ENCODE results near the gene MOV10. TPM values are rescaled to one million over a fixed set of nuclear protein-coding genes. Genes with fewer than 3 reads are reported as not detected.

The MOV10 gene
- total and polyA plus RNA-seq, 9 of the 15 experiments (the other 6 are each of a cell fraction or from before 2014, with no cell fraction given), result 16.7 to 105 (median 49.5) TPM

DNA sequence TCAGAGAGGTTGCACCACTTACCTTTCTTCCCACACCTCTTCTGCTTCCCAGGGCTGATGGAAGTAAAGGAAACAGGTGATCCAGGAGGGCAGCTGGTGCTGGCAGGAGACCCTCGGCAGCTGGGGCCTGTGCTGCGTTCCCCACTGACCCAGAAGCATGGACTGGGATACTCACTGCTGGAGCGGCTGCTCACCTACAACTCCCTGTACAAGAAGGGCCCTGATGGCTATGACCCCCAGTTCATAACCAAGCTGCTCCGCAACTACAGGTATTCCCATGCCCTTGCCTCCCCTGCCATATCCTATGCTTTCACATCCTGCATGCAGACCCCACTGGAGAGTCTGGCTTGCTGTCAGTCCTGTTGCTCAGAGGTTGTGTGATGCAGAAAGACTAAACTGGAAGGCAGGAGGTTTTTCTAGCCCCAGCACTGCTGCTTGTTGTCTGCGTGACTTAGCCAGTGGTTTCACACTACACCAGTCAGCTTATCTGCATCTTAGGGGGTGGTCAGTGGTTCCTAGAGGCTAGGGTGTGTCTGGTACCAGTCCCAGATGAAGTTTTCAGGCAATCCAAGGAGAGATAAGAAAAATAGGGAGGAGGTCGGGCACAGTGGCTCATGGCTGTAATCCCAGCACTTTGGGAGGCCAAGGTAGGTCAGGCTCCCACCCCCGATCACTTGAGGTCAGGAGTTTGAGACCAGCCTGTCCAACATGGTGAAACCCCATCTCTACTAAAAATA, 22.3 kb downstream of the MOV10 start (continued):
- TF ChIP-seq, protein P1, sequence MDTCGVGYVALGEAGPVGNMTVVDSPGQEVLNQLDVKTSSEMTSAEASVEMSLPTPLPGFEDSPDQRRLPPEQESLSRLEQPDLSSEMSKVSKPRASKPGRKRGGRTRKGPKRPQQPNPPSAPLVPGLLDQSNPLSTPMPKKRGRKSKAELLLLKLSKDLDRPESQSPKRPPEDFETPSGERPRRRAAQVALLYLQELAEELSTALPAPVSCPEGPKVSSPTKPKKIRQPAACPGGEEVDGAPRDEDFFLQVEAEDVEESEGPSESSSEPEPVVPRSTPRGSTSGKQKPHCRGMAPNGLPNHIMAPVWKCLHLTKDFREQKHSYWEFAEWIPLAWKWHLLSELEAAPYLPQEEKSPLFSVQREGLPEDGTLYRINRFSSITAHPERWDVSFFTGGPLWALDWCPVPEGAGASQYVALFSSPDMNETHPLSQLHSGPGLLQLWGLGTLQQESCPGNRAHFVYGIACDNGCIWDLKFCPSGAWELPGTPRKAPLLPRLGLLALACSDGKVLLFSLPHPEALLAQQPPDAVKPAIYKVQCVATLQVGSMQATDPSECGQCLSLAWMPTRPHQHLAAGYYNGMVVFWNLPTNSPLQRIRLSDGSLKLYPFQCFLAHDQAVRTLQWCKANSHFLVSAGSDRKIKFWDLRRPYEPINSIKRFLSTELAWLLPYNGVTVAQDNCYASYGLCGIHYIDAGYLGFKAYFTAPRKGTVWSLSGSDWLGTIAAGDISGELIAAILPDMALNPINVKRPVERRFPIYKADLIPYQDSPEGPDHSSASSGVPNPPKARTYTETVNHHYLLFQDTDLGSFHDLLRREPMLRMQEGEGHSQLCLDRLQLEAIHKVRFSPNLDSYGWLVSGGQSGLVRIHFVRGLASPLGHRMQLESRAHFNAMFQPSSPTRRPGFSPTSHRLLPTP (IDR thresholded peaks at IDR 0.05; ENCODE audit: borderline replicate concordance, extremely low read depth, insufficient read length), result no peak
- TF ChIP-seq RUNX1 (IDR thresholded peaks at IDR 0.05; ENCODE audit: low read depth), result no peak
- TF ChIP-seq ZNF146 (CRISPR knock-in tag; IDR thresholded peaks at IDR 0.05; ENCODE audit: unreplicated experiment), result no peak
- TF ChIP-seq POU5F1 (IDR thresholded peaks at IDR 0.05; ENCODE audit: borderline replicate concordance, low read depth, low read length, partially characterized antibody), result no peak
- TF ChIP-seq, protein P2, sequence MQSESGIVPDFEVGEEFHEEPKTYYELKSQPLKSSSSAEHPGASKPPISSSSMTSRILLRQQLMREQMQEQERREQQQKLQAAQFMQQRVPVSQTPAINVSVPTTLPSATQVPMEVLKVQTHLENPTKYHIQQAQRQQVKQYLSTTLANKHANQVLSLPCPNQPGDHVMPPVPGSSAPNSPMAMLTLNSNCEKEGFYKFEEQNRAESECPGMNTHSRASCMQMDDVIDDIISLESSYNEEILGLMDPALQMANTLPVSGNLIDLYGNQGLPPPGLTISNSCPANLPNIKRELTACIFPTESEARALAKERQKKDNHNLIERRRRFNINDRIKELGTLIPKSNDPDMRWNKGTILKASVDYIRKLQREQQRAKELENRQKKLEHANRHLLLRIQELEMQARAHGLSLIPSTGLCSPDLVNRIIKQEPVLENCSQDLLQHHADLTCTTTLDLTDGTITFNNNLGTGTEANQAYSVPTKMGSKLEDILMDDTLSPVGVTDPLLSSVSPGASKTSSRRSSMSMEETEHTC (IDR thresholded peaks at IDR 0.05), result no peak
- no peak for TF ChIP-seq HDAC8 (tag; IDR thresholded peaks at IDR 0.05)
- no peak for TF ChIP-seq RBM39 (optimal IDR thresholded peaks at IDR 0.05; ENCODE audit: low read depth, low read length)
- TF ChIP-seq NR3C1 (CRISPR knock-in tag; IDR thresholded peaks at IDR 0.05), result no peak
- TF ChIP-seq MTA1 (IDR thresholded peaks at IDR 0.05; ENCODE audit: borderline replicate concordance), result no peak
- no peak for TF ChIP-seq CBX8 (IDR thresholded peaks at IDR 0.05; ENCODE audit: borderline replicate concordance, extremely low read depth, low read depth, low read length, poor library complexity, severe bottlenecking)
- TF ChIP-seq, protein P3, sequence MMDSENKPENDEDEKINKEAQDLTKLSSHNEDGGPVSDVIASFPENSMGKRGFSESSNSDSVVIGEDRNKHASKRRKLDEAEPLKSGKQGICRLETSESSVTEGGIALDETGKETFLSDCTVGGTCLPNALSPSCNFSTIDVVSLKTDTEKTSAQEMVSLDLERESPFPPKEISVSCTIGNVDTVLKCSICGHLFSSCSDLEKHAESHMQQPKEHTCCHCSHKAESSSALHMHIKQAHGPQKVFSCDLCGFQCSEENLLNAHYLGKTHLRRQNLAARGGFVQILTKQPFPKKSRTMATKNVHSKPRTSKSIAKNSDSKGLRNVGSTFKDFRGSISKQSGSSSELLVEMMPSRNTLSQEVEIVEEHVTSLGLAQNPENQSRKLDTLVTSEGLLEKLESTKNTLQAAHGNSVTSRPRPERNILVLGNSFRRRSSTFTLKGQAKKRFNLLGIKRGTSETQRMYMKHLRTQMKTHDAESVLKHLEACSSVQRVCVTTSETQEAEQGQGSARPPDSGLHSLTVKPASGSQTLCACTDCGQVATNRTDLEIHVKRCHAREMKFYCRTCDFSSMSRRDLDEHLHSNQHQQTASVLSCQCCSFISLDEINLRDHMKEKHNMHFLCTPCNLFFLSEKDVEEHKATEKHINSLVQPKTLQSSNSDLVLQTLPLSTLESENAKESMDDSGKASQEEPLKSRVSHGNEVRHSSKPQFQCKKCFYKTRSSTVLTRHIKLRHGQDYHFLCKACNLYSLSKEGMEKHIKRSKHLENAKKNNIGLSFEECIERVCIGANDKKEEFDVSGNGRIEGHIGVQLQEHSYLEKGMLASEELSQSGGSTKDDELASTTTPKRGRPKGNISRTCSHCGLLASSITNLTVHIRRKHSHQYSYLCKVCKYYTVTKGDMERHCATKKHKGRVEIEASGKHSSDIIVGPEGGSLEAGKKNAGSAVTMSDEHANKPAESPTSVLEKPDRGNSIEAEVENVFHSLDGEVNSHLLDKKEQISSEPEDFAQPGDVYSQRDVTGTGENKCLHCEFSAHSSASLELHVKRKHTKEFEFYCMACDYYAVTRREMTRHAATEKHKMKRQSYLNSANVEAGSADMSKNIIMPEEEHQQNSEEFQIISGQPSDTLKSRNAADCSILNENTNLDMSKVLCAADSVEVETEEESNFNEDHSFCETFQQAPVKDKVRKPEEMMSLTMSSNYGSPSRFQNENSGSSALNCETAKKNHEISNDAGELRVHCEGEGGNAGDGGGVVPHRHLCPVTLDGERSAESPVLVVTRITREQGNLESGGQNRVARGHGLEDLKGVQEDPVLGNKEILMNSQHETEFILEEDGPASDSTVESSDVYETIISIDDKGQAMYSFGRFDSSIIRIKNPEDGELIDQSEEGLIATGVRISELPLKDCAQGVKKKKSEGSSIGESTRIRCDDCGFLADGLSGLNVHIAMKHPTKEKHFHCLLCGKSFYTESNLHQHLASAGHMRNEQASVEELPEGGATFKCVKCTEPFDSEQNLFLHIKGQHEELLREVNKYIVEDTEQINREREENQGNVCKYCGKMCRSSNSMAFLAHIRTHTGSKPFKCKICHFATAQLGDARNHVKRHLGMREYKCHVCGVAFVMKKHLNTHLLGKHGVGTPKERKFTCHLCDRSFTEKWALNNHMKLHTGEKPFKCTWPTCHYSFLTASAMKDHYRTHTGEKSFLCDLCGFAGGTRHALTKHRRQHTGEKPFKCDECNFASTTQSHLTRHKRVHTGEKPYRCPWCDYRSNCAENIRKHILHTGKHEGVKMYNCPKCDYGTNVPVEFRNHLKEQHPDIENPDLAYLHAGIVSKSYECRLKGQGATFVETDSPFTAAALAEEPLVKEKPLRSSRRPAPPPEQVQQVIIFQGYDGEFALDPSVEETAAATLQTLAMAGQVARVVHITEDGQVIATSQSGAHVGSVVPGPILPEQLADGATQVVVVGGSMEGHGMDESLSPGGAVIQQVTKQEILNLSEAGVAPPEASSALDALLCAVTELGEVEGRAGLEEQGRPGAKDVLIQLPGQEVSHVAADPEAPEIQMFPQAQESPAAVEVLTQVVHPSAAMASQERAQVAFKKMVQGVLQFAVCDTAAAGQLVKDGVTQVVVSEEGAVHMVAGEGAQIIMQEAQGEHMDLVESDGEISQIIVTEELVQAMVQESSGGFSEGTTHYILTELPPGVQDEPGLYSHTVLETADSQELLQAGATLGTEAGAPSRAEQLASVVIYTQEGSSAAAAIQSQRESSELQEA (IDR thresholded peaks at IDR 0.05; ENCODE audit: low read depth), result no peak
- no peak for TF ChIP-seq CREB1 (IDR thresholded peaks at IDR 0.05)
- TF ChIP-seq CREB1 (CRISPR knock-in tag; IDR thresholded peaks at IDR 0.05), result no peak
- no peak for TF ChIP-seq ZNF174 (CRISPR knock-in tag; IDR thresholded peaks at IDR 0.05)
- no peak for TF ChIP-seq HLTF (IDR thresholded peaks at IDR 0.05)
